RWPE2 (cell line): Measurements from ENCODE around the gene TAS2R38.

ENCODE experiments used
- ATAC-seq: fragments of 200-7000 bp; cut with Tn5 transposase; 3 replicates; pipeline ENCODE4 v1.9.1; 2021; ENCODE audit warnings: low read depth
- DNase-seq: peaks from one replicate; pipeline ENCODE4 v3.0.0-alpha.2; 2020; ENCODE audit warnings: low spot score
- H3K27ac ChIP-seq: fragments of 450-650 bp; 2 replicates; pipeline ENCODE4 v1.5.1; 2017; ENCODE audit warnings: mild to moderate bottlenecking; ENCODE audit not compliant: poor library complexity, severe bottlenecking
- H3K27me3 ChIP-seq: fragments of 250-450 bp; sonication (Bioruptor Pico); 2 replicates; pipeline ENCODE4 v1.5.1; 2021; ENCODE audit warnings: mild to moderate bottlenecking, moderate library complexity; ENCODE audit not compliant: insufficient read depth, poor library complexity, severe bottlenecking
- H3K36me3 ChIP-seq: fragments of 250-450 bp; sonication (Bioruptor Pico); 2 replicates; pipeline ENCODE4 v1.5.1; 2020; ENCODE audit warnings: low read depth, mild to moderate bottlenecking, moderate library complexity
- H3K4me1 ChIP-seq: fragments of 250-450 bp; sonication (Bioruptor Pico); 2 replicates; pipeline ENCODE4 v1.5.1; 2021; ENCODE audit warnings: mild to moderate bottlenecking, moderate library complexity; ENCODE audit not compliant: insufficient read depth, poor library complexity, severe bottlenecking
- H3K4me3 ChIP-seq: fragments of 250-450 bp; sonication (Bioruptor Pico); 2 replicates; pipeline ENCODE4 v1.5.1; 2021; ENCODE audit warnings: mild to moderate bottlenecking, moderate library complexity; ENCODE audit not compliant: severe bottlenecking
- H3K9me3 ChIP-seq: fragments of 250-450 bp; sonication (Bioruptor Pico); 2 replicates; pipeline ENCODE4 v1.5.1; 2021; ENCODE audit warnings: mild to moderate bottlenecking, moderate library complexity; ENCODE audit not compliant: severe bottlenecking
- TF ChIP-seq, protein P1 (sequence below): fragments of 450-650 bp; IDR thresholded peaks from one replicate; pipeline ENCODE4 v1.5.1; 2017; ENCODE audit warnings: mild to moderate bottlenecking, moderate library complexity; ENCODE audit not compliant: poor library complexity, severe bottlenecking

Gene TAS2R38

DNA sequence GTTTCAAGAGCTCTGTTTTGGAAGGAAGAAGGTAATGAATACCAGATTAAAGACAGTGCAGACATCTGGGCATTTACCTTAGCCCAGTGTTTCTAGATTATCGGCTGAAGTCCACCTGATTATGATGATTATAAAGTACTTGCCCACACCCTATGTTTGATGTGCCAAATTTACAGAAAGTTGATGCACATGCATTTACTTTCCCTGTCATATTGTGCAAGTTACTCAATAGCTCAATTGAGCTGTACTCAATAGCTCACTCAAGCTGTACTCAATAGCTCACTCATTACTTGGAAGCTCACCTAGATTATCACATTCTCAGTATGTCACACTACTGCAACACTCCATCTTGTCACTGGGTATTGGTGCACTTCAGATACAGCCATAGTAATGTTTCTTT lies 35.6 kb upstream of the TAS2R38 start:
- no peak overlapping the region for H3K27ac ChIP-seq
- DNase-seq (no peak), ATAC-seq (no peak)
- TF ChIP-seq, protein P1, sequence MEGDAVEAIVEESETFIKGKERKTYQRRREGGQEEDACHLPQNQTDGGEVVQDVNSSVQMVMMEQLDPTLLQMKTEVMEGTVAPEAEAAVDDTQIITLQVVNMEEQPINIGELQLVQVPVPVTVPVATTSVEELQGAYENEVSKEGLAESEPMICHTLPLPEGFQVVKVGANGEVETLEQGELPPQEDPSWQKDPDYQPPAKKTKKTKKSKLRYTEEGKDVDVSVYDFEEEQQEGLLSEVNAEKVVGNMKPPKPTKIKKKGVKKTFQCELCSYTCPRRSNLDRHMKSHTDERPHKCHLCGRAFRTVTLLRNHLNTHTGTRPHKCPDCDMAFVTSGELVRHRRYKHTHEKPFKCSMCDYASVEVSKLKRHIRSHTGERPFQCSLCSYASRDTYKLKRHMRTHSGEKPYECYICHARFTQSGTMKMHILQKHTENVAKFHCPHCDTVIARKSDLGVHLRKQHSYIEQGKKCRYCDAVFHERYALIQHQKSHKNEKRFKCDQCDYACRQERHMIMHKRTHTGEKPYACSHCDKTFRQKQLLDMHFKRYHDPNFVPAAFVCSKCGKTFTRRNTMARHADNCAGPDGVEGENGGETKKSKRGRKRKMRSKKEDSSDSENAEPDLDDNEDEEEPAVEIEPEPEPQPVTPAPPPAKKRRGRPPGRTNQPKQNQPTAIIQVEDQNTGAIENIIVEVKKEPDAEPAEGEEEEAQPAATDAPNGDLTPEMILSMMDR: no peak
- H3K4me3 ChIP-seq: no peak overlapping the region
- no peaks in the 10 kb centered on the region for H3K27me3 ChIP-seq
- H3K36me3 ChIP-seq: no peaks in the 10 kb centered on the region
- peaks cover 12% of the 10 kb centered on the region for H3K4me1 ChIP-seq
- H3K9me3 ChIP-seq: no peaks in the 10 kb centered on the region

DNA sequence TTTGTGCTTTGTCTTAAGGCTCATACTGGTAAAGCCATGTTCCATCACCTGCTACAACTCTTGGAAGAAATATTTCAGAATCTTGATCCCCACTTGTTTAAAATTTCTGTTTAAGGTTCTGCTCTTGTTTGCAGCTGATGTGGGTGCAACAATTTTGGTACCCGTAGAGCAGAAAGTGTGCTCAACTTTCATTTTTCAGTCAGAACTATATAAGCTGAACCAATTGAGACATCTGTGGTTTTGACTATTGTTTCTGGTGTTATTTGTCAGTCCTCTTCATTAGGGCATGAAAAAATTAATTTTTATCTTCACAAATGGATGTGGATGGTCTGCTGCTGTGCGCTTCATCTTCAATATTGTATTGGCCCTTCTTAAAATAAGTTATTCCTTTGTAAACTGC lies 33.0 kb upstream of the TAS2R38 start:
- ATAC-seq (no peak), DNase-seq (no peak)
- H3K36me3 ChIP-seq: no peaks in the 10 kb centered on the region
- peaks cover 15% of the 10 kb centered on the region for H3K4me1 ChIP-seq
- H3K27me3 ChIP-seq: no peaks in the 10 kb centered on the region
- H3K9me3 ChIP-seq: peaks cover 2% of the 10 kb centered on the region
- TF ChIP-seq, protein P1: no peak
- H3K27ac ChIP-seq: no peak overlapping the region
- H3K4me3 ChIP-seq: no peak overlapping the region

DNA sequence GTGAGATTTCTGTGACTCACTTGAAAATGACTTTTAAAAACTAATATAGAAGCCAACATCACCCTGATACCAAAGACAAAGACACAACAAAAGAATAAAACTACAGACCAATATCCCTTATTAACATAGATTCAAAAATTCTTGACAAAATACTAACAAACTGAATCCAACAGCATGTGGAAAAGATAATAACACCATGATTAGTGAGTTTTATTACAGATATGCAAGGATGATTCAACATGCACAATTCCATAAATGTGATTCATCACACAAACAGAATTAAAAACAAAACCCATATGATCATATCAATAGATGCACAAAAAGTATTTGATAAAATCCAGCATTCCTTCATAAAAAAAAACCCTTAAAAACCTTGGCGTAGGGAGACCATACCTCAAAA lies 28.6 kb upstream of the TAS2R38 start:
- Histone ChIP-seq H3K9me3 (peaks cover 2% of the 10 kb centered on the region), H3K27me3 (no peaks in the 10 kb centered on the region), H3K4me1 (peaks cover 21% of the 10 kb centered on the region), H3K4me3 (no peak overlapping the region), H3K36me3 (no peaks in the 10 kb centered on the region), H3K27ac (peak overlapping the region; percentile 45)
- DNase-seq (no peak), ATAC-seq (peak; percentile 51; the same call in 2 of the 3 replicates)
- TF ChIP-seq, protein P1: no peak

DNA sequence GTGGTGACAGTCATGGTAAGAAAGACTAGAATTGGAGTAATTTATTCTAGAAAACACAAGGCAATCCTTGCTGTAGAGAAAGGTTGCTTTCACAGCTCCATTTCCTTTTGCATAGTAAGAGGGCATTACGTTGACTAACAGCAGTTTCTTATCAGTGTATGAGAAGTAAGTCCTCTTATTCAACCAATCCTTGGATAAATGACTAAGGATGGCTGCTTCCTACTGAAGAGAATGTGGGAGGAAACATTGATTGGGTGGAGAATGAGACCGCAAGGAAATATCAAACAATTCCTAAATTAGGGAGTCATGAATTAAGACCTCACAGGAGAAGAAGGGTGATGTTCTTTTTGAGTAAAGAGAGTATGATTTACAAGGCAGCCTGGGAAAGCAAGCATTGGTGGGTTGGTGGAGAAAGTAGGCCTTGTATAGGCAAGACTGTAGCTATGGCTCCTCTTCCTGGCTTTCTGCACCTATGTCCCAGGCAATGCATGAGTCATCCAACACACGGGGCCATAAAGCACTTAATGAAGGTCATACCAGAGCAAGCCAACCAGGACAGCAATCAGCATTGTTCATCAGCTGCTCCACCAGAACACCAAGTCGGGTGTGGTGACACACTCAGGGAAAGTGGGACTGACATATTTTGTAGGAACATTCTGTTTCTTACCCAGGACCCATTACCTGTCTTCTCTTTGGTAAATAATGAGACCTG lies 27.7 kb upstream of the TAS2R38 start:
- TF ChIP-seq, protein P1: no peak
- peak overlapping the region; percentile 45 for H3K27ac ChIP-seq
- no peaks in the 10 kb centered on the region for H3K36me3 ChIP-seq
- DNase-seq (no peak), ATAC-seq (peak; percentile 69)
- H3K4me1 ChIP-seq: peaks cover 18% of the 10 kb centered on the region
- H3K27me3 ChIP-seq: no peaks in the 10 kb centered on the region
- H3K9me3 ChIP-seq: peaks cover 2% of the 10 kb centered on the region
- no peak overlapping the region for H3K4me3 ChIP-seq

GRCh38 chr7:142000244-142000643 lies 26.7 kb upstream of the TAS2R38 start:
- Histone ChIP-seq H3K36me3 (no peaks in the 10 kb centered on the region), H3K27me3 (no peaks in the 10 kb centered on the region), H3K4me1 (peaks cover 18% of the 10 kb centered on the region), H3K27ac (no peak overlapping the region), H3K4me3 (no peak overlapping the region), H3K9me3 (peaks cover 2% of the 10 kb centered on the region)
- TF ChIP-seq, protein P1: no peak
- DNase-seq: no peak
- ATAC-seq: peak; percentile 51; the same call in 1 of the 3 replicates
